GM23248 (cell line): Measurements from ENCODE around the gene FLT1. TPM values are rescaled to one million over a fixed set of nuclear protein-coding genes. Genes with fewer than 3 reads are reported as not detected.

Experiments
- DNase-seq: peaks from one replicate; pipeline ENCODE4 v3.0.0-alpha.2; 2015
- H2AFZ ChIP-seq: fragments of 200-600 bp; sonication (generic); 2 replicates; pipeline ENCODE4 v1.6.1; 2016; ENCODE audit warnings: antibody characterized with exemption
- H3F3A ChIP-seq: fragments of 200-600 bp; sonication (generic); 2 replicates; pipeline ENCODE4 v1.6.1; 2016; ENCODE audit warnings: mild to moderate bottlenecking, antibody characterized with exemption, mixed run types; ENCODE audit not compliant: insufficient read depth
- H3K27ac ChIP-seq: fragments of 200-600 bp; sonication (generic); 2 replicates; pipeline ENCODE4 v1.5.1; 2016; ENCODE audit warnings: mild to moderate bottlenecking
- H3K27me3 ChIP-seq: fragments of 200-600 bp; sonication (generic); replicated peaks from 2 replicates; pipeline ENCODE4 v1.6.1; 2016; ENCODE audit warnings: mild to moderate bottlenecking; ENCODE audit not compliant: insufficient read depth
- H3K36me3 ChIP-seq: fragments of 200-600 bp; sonication (generic); 2 replicates; pipeline ENCODE4 v1.6.1; 2016; ENCODE audit warnings: low read depth, mild to moderate bottlenecking
- H3K4me1 ChIP-seq: fragments of 200-600 bp; sonication (generic); 2 replicates; pipeline ENCODE4 v1.6.1; 2016; ENCODE audit warnings: mild to moderate bottlenecking; ENCODE audit not compliant: insufficient read depth
- H3K4me2 ChIP-seq: fragments of 200-600 bp; sonication (generic); one replicate; pipeline ENCODE4 v1.6.1; 2016; ENCODE audit warnings: mild to moderate bottlenecking; ENCODE audit not compliant: unreplicated experiment
- H3K4me3 ChIP-seq: fragments of 200-600 bp; sonication (generic); 2 replicates; pipeline ENCODE4 v1.5.1; 2016; ENCODE audit warnings: mild to moderate bottlenecking
- H3K79me2 ChIP-seq: fragments of 200-600 bp; sonication (generic); 2 replicates; pipeline ENCODE4 v1.6.1; 2016; ENCODE audit warnings: mild to moderate bottlenecking; ENCODE audit not compliant: insufficient read depth
- H3K9ac ChIP-seq: fragments of 200-600 bp; sonication (generic); 2 replicates; pipeline ENCODE4 v1.6.1; 2016; ENCODE audit warnings: mild to moderate bottlenecking
- H3K9me2 ChIP-seq: fragments of 200-600 bp; sonication (generic); 2 replicates; pipeline ENCODE4 v1.6.1; 2016; ENCODE audit warnings: mixed run types, mild to moderate bottlenecking, moderate library complexity; ENCODE audit not compliant: insufficient read depth
- H3K9me3 ChIP-seq: fragments of 200-600 bp; sonication (generic); one replicate; pipeline ENCODE4 v1.6.1; 2017; ENCODE audit warnings: low read depth
- H4K20me1 ChIP-seq: fragments of 200-600 bp; sonication (generic); 2 replicates; pipeline ENCODE4 v1.6.0; 2016; ENCODE audit not compliant: insufficient read depth
- EZH2 ChIP-seq: fragments of 200-600 bp; sonication (generic); IDR thresholded peaks from 2 replicates; pipeline ENCODE4 v1.6.1; 2018; ENCODE audit warnings: antibody characterized with exemption, mild to moderate bottlenecking; ENCODE audit not compliant: insufficient read depth, poor library complexity, severe bottlenecking
- EZH2phosphoT487 ChIP-seq: fragments of 200-600 bp; sonication (generic); IDR thresholded peaks from 2 replicates; pipeline ENCODE4 v1.6.1; 2018; ENCODE audit warnings: antibody characterized with exemption, moderate library complexity, mild to moderate bottlenecking, low read depth; ENCODE audit not compliant: insufficient read depth
- WGBS, 2 experiments: methylation state at CpG; one replicate each; pipeline ENCODE4 v1.1.6; 2015 to 2017; ENCODE audit warnings: low lambda C conversion rate in 2 of 2, low coverage in 1 of 2; ENCODE audit errors: missing lambda C conversion rate in 2 of 2; 5-methylcytosine and 5-hydroxymethylcytosine counted together
- in situ Hi-C: fragments of 300-500 bp; cut with MboI; formaldehyde crosslinking; loops from 2 replicates; pipeline ENCODE4 v1.15.0; 2020
- polyA plus RNA-seq: library from polyadenylated mRNA; unstranded; fragments of >200 nt; fragmentation: Nextera tagmentation; extraction: Ambion mirVana; gene quantifications from 2 replicates; pipeline ENCODE4 v1.2.1, GENCODE V29; 2016
- total RNA-seq: library from RNA; depleted of rRNA; stranded (reverse); fragments of >200 nt; shearing (Covaris generic); gene quantifications from 2 replicates; pipeline ENCODE4 v1.2.3, GENCODE V29; 2014; rRNA removed

FLT1 gene, protein sequence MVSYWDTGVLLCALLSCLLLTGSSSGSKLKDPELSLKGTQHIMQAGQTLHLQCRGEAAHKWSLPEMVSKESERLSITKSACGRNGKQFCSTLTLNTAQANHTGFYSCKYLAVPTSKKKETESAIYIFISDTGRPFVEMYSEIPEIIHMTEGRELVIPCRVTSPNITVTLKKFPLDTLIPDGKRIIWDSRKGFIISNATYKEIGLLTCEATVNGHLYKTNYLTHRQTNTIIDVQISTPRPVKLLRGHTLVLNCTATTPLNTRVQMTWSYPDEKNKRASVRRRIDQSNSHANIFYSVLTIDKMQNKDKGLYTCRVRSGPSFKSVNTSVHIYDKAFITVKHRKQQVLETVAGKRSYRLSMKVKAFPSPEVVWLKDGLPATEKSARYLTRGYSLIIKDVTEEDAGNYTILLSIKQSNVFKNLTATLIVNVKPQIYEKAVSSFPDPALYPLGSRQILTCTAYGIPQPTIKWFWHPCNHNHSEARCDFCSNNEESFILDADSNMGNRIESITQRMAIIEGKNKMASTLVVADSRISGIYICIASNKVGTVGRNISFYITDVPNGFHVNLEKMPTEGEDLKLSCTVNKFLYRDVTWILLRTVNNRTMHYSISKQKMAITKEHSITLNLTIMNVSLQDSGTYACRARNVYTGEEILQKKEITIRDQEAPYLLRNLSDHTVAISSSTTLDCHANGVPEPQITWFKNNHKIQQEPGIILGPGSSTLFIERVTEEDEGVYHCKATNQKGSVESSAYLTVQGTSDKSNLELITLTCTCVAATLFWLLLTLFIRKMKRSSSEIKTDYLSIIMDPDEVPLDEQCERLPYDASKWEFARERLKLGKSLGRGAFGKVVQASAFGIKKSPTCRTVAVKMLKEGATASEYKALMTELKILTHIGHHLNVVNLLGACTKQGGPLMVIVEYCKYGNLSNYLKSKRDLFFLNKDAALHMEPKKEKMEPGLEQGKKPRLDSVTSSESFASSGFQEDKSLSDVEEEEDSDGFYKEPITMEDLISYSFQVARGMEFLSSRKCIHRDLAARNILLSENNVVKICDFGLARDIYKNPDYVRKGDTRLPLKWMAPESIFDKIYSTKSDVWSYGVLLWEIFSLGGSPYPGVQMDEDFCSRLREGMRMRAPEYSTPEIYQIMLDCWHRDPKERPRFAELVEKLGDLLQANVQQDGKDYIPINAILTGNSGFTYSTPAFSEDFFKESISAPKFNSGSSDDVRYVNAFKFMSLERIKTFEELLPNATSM (N-terminal part only)
- total RNA-seq (18.6 and 26.6 TPM in 2 replicates), polyA plus RNA-seq (11.3 and 12.9 TPM in 2 replicates)

DNA sequence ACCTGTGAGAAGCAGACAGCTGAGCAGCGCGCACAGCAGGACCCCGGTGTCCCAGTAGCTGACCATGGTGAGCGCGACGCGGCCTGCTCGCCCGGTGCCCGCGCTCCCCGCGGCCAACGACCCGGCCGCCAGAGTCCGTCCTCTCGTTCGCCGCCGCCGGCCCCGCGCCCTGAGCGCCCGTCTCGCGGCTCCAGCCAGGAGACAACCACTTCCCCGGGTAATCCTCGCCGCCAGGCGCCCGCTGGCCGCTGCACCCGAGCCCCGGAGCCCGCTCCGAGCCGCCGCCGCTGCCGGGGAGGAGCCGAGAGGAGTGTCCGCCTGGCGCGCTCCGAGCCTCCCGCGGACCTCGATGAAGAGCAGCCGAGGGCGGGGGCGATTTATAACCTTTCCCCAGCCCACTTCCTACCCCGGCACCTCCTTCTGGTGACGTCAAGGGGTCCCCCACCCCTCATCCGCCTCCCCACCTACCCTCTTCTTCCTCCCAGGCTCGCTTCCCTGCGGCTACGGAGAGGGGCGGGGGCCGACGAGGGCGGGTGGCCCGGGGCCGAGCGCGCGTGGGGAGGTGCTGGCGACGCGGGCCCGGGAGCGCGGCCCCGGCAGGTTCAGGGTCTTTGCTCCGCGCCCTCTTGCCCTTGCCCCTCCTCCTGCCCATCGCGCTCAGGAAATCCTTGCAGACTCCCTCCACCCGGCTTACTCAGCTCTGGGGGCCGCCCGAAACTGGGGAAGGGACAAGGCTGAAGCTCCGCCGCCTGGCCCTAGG is at the start of gene FLT1:
Gene FLT1, minus strand, starts transcription at position 351 of the 760 bp plus-strand sequence. Its CDS starts 285 bp downstream, at position 66.
- in situ Hi-C loops, result no loop called here
- 2 to 3% methylated on average over 47 to 81 of the region's 84 CpGs for WGBS, 2 experiments
- peak within 1 kb of the TSS; percentile 89 for H3K4me2 ChIP-seq

DNA sequence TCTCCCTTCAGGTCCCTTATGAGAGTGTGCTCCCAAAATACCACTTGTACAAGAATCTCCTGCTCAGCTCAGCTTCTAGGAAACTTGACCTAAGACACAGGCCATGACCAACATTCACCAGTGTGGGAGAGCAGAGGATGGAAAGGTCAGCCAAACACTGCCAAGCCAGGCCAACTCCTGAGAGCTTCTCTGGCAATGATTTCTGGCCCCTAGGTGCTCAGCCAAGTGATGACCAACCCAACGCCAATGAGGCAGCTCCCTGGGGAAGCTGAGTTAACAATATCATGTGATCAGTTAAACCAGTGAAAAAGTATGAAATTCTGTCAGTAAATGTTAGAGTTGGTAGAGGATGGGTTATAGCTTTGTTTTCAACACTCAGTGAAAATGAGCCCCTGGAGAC is 49.1 kb upstream of the FLT1 start:
- no peak overlapping the region for H3K4me3 ChIP-seq
- peak; percentile 26 for DNase-seq
- in situ Hi-C loops, result no loop called here

More for the DNA sequence above, at the start of gene FLT1:
- H3K4me3 ChIP-seq, result peak within 1 kb of the TSS; percentile 74
- peak within 1 kb of the TSS; percentile 52 for H3K9ac ChIP-seq
- peaks cover 6% of the 10 kb centered on the region; the same call in 1 of the 2 replicates for H3F3A ChIP-seq
- DNase-seq, result peak; percentile 70
- peaks cover 7% of the 10 kb centered on the region; the same call in 1 of the 2 replicates for H3K79me2 ChIP-seq
- TF ChIP-seq EZH2, result no peak
- TF ChIP-seq EZH2phosphoT487, result no peak
- no peaks in the 10 kb centered on the region for H3K9me3 ChIP-seq
- no peaks in the 10 kb centered on the region for H3K36me3 ChIP-seq
- H2AFZ ChIP-seq, result peak within 1 kb of the TSS; percentile 84
- no peak within 1 kb of the TSS for H3K27ac ChIP-seq
- H3K4me1 ChIP-seq, result no peaks in the 10 kb centered on the region
- no peaks in the 10 kb centered on the region for H3K9me2 ChIP-seq
- no peaks in the 10 kb centered on the region for H4K20me1 ChIP-seq
- H3K27me3 ChIP-seq, result no peaks in the 10 kb centered on the region

DNA sequence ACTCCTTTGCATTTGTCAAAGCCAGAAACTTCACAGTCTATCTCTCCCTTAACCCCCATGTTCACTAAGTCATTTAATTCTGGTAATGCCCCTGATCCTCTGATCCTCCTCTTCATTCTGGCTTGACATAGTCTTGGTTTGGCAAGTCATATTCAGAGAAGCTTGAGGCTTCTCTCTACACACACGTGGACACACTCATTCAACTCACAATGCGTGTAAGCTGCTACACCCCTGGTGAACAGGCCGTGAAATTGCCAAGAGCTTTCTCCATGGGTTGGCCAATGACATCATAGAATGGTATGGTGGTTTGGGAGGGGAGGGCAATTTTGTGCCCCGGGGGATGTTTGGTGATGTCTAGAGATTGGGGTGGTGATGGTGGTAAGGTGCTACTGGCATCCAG is 47.9 kb upstream of the FLT1 start:
- Histone ChIP-seq H3K79me2 (no peaks in the 10 kb centered on the region), H3K9me3 (no peaks in the 10 kb centered on the region), H3K4me2 (no peak overlapping the region), H2AFZ (no peak overlapping the region), H3F3A (no peaks in the 10 kb centered on the region), H3K4me1 (no peaks in the 10 kb centered on the region), H3K27me3 (no peaks in the 10 kb centered on the region), H3K9ac (no peak overlapping the region), H4K20me1 (no peaks in the 10 kb centered on the region), H3K36me3 (no peaks in the 10 kb centered on the region), H3K9me2 (no peaks in the 10 kb centered on the region), H3K4me3 (no peak overlapping the region), H3K27ac (no peak overlapping the region)
- TF ChIP-seq EZH2phosphoT487, result no peak
- TF ChIP-seq EZH2, result no peak
- in situ Hi-C loops, result no loop called here
- 59 to 76% methylated on average over 4 of the region's 4 CpGs for WGBS, 2 experiments
- no peak for DNase-seq

More for the DNA sequence above, 49.1 kb upstream of the FLT1 start:
- H3K9ac ChIP-seq, result no peak overlapping the region
- H3F3A ChIP-seq, result no peaks in the 10 kb centered on the region
- H3K79me2 ChIP-seq, result no peaks in the 10 kb centered on the region
- H3K27ac ChIP-seq, result no peak overlapping the region
- H4K20me1 ChIP-seq, result no peaks in the 10 kb centered on the region
- no peaks in the 10 kb centered on the region for H3K9me3 ChIP-seq
- no peak overlapping the region for H2AFZ ChIP-seq
- H3K4me2 ChIP-seq, result no peak overlapping the region
- no peaks in the 10 kb centered on the region for H3K4me1 ChIP-seq
- no peaks in the 10 kb centered on the region for H3K27me3 ChIP-seq
- 26 to 68% methylated on average over 1 of the region's 1 CpG for WGBS, 2 experiments
- no peaks in the 10 kb centered on the region for H3K36me3 ChIP-seq
- no peaks in the 10 kb centered on the region for H3K9me2 ChIP-seq
- no peak for TF ChIP-seq EZH2phosphoT487
- TF ChIP-seq EZH2, result no peak
